IPS-15b (cell line): ENCODE data around the gene PSMB9.

Experiments used
- H3K27me3 ChIP-seq: one replicate; pipeline ENCODE4 v1.6.1; 2013; ENCODE audit warnings: low read length; ENCODE audit not compliant: control insufficient read depth, insufficient read depth
- H3K36me3 ChIP-seq: one replicate; pipeline ENCODE4 v1.6.1; 2013; ENCODE audit warnings: low read length; ENCODE audit not compliant: control insufficient read depth, insufficient read depth
- H3K4me1 ChIP-seq: one replicate; pipeline ENCODE4 v1.6.1; 2013; ENCODE audit warnings: mild to moderate bottlenecking, low read length; ENCODE audit not compliant: control insufficient read depth, insufficient read depth
- H3K4me3 ChIP-seq: one replicate; pipeline ENCODE4 v1.5.1; 2013; ENCODE audit warnings: low read depth, low read length
- H3K9ac ChIP-seq: one replicate; pipeline ENCODE4 v1.6.1; 2013; ENCODE audit warnings: low read depth, mild to moderate bottlenecking, low read length
- H3K9me3 ChIP-seq: one replicate; pipeline ENCODE4 v1.6.1; 2013; ENCODE audit warnings: mild to moderate bottlenecking, low read length; ENCODE audit not compliant: control insufficient read depth, insufficient read depth

PSMB9 gene

DNA sequence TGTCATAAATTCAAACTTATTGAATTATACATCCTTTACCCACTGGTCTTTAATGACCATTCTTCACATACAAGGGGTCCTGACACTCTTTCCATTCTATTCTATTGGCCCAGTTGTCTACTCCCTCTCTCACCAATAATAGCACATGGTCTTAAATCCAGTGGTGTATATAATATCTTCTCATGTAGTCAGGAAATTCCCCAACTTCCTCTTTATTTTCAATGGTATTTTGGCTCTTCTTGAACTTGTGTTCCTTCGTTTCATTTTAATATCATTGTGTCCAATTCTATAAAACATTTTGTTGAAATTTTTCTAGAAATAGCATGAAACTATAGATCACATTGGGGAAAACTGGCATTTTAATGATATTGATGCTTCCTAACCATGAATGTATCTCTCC lies 36.8 kb downstream of the PSMB9 start:
- Histone ChIP-seq H3K4me3 (no peak overlapping the region), H3K9me3 (no peaks in the 10 kb centered on the region), H3K9ac (no peak overlapping the region), H3K36me3 (no peaks in the 10 kb centered on the region), H3K4me1 (peaks cover 4% of the 10 kb centered on the region), H3K27me3 (peaks cover 3% of the 10 kb centered on the region)

DNA sequence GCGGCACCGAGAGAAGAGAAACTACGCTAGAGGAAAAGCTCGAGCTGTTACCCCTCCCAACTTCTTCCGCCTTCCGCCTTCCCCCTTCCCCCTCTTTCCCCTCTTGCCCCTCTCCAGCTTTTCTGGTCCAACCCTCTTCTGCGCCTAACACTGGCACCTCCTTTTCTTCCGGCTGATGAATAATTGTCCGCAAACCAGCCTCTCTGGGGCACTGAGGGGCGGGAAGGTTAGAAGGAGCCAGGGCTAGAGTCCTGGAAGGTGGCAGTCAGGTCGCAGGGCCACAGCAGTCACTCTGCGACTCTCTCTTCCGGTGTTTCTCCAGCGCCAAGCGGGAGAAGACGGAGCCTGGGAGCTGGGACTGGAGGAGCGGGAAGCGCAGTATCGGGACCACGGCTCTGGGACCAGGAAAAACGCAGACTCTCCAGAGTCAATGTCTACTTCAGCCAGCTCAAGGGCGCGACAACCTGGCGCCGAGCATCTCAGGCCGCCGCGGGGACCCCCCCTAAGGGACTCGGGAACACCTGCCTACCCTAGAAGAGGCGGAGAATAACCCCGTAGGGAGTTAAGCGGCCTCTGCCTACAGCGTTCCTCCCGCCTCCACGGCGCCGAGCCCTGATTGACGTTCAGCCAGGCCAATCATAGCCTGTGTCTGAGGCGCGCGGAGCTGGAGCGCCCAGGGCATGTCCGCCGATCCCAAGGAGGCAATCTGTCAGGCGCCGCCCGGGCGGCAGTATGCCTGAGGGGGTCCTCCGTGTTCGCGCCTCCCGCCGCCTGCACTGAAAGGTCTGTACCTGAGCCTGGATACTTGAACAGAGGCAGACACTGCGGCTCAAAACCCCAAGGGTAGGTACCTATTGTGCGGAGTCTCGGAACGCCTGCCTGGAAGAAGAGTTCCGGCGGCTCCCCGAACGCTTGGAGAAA lies 40.4 kb downstream of the PSMB9 start:
- H3K9me3 ChIP-seq: no peaks in the 10 kb centered on the region
- H3K4me3 ChIP-seq: peak overlapping the region; percentile 83
- peak overlapping the region; percentile 71 for H3K9ac ChIP-seq
- no peaks in the 10 kb centered on the region for H3K36me3 ChIP-seq
- peaks cover 5% of the 10 kb centered on the region for H3K27me3 ChIP-seq
- peaks cover 4% of the 10 kb centered on the region for H3K4me1 ChIP-seq

DNA sequence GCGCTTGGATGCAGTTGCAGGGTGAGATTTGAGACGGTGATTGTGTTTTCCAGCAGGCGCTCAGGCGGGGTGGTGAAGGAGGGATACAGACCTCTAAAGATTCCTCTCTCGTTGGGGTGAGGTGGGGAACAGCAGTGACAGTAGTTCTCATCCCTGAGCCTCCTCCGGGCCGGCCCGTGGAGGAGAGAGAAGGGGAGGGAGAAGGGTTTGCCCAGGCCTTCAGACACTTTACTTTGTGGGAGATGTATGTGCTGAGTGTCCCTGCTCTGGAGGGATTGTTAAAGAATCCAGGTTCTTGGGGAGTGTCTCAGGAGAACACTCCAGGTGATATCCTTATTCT lies 41.0 kb downstream of the PSMB9 start:
- H3K4me1 ChIP-seq: peaks cover 4% of the 10 kb centered on the region
- no peaks in the 10 kb centered on the region for H3K36me3 ChIP-seq
- peak overlapping the region; percentile 83 for H3K4me3 ChIP-seq

DNA sequence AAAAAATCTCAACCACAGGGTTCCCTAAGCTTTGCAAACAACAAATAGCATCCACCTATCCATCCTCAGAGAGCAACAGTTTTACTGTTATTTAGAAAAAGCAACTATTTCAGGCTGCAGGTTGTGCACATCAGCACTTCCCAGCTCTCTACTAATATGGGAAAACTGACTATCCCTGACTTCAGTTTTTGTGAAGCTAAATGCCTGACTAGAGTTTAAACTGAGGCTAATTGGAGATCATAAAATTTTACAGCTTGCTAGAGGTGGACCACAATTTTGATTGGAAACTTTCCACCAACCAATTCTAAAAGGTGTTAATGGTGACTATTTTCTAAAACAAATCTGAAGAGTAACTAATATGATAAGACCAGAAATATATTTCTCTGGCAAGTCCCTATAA lies 50.0 kb downstream of the PSMB9 start:
- Histone ChIP-seq H3K36me3 (no peaks in the 10 kb centered on the region), H3K27me3 (no peaks in the 10 kb centered on the region), H3K4me3 (no peak overlapping the region), H3K9me3 (no peaks in the 10 kb centered on the region), H3K4me1 (no peaks in the 10 kb centered on the region), H3K9ac (no peak overlapping the region)

More for the DNA sequence above, 41.0 kb downstream of the PSMB9 start:
- Histone ChIP-seq H3K9me3 (no peaks in the 10 kb centered on the region), H3K9ac (peak overlapping the region; percentile 71), H3K27me3 (peaks cover 5% of the 10 kb centered on the region)

DNA sequence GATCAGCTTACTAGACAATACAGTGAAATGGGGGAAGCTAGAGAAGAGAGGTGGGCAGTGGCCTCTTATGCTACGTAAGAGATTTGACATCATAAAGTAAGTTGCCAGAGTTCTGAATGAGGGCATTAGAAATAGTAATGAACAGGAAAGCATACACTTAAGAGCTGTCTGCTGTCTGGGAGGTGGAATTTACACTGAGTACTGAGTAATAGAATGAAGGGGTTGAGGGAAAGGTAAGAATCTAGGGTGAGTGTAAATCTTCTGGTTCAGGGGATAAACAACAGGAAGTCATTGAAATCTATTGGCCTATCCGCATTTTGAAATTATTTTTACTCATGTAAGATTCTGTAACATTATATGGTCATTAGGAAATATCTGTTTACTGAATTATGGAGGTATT lies 51.1 kb downstream of the PSMB9 start:
- Histone ChIP-seq H3K4me1 (no peaks in the 10 kb centered on the region), H3K36me3 (no peaks in the 10 kb centered on the region), H3K4me3 (no peak overlapping the region), H3K27me3 (no peaks in the 10 kb centered on the region), H3K9ac (no peak overlapping the region), H3K9me3 (no peaks in the 10 kb centered on the region)

DNA sequence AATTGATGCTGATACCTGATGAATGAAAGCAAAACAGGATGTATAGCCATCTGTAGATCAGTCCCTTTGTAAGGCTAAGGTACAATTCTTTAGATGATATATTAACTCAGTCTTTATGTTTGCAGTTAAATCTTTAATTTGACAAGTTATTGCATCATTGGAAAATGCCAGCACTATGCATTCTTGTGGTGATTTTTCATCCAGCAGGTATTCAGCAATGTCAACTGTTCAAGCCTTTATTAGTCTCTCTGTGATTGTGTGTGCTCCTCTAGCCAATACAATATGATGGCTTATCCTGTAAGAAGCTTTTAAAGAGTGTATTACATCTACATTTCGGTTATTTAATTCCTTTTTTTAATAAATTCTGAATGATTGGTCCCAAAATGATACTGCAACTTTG lies 52.5 kb downstream of the PSMB9 start:
- H3K9ac ChIP-seq: no peak overlapping the region
- H3K4me1 ChIP-seq: no peaks in the 10 kb centered on the region
- no peaks in the 10 kb centered on the region for H3K9me3 ChIP-seq
- no peaks in the 10 kb centered on the region for H3K36me3 ChIP-seq
- H3K4me3 ChIP-seq: no peak overlapping the region
- H3K27me3 ChIP-seq: no peaks in the 10 kb centered on the region

DNA sequence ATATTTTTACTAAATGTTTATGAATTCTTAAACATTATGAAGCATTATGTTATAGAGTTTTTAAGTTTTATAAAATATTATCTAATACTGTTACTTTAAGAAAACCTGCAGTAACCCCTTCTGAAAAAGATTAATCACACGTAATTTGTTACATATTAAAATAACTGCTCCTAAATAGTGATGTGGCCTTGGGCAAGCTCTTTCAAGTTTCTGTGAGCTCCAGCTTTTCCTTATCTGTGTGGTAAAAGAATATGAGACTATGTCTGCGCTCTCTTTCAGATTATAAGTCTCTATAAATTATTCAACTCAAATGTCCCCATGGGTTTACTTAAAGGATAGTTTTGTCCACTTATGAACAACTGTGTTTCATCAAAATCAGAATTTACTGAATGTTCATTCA lies 54.9 kb downstream of the PSMB9 start:
- no peaks in the 10 kb centered on the region for H3K36me3 ChIP-seq
- H3K4me3 ChIP-seq: no peak overlapping the region
- no peaks in the 10 kb centered on the region for H3K4me1 ChIP-seq
- no peaks in the 10 kb centered on the region for H3K9me3 ChIP-seq
- H3K9ac ChIP-seq: no peak overlapping the region
- no peaks in the 10 kb centered on the region for H3K27me3 ChIP-seq
